H9 (cell line): ENCODE results near the gene KRTAP12-3. TPM values are rescaled to one million over a fixed set of nuclear protein-coding genes. Genes with fewer than 3 reads are reported as not detected.

Source experiments
- DNase-seq: peaks from one replicate; pipeline ENCODE4 v3.0.0-alpha.2; 2017
- H2AFZ ChIP-seq: one replicate; pipeline ENCODE4 v1.6.1; 2013; ENCODE audit warnings: mild to moderate bottlenecking, low read length, control low read depth, moderate library complexity
- H2AK5ac ChIP-seq: 2 replicates; pipeline ENCODE4 v1.6.1; 2013; ENCODE audit warnings: low read length, control low read depth, mixed read lengths; ENCODE audit not compliant: insufficient read length
- H2BK120ac ChIP-seq: one replicate; pipeline ENCODE4 v1.6.1; 2013; ENCODE audit warnings: low read depth, mild to moderate bottlenecking, low read length, control low read depth, inconsistent platforms; ENCODE audit not compliant: poor library complexity, severe bottlenecking
- H2BK12ac ChIP-seq: 2 replicates; pipeline ENCODE4 v1.6.1; 2013; ENCODE audit warnings: low read length, control low read depth, mixed read lengths, low read depth; ENCODE audit not compliant: insufficient read length
- H2BK15ac ChIP-seq: 2 replicates; pipeline ENCODE4 v1.6.1; 2013; ENCODE audit warnings: low read depth, low read length, control low read depth
- H2BK20ac ChIP-seq: one replicate; pipeline ENCODE4 v1.6.1; 2013; ENCODE audit warnings: low read depth, mild to moderate bottlenecking, low read length, control low read depth, inconsistent platforms; ENCODE audit not compliant: poor library complexity, severe bottlenecking
- H2BK5ac ChIP-seq: 2 replicates; pipeline ENCODE4 v1.6.1; 2013; ENCODE audit warnings: low read length, control low read depth, mixed read lengths; ENCODE audit not compliant: insufficient read length
- H3K14ac ChIP-seq: 2 replicates; pipeline ENCODE4 v1.6.1; 2013; ENCODE audit warnings: low read length, control low read depth; ENCODE audit not compliant: insufficient read depth
- H3K18ac ChIP-seq: 2 replicates; pipeline ENCODE4 v1.6.1; 2013; ENCODE audit warnings: low read depth, mild to moderate bottlenecking, mixed read lengths, low read length, control low read depth; ENCODE audit not compliant: insufficient read length
- H3K23ac ChIP-seq: 2 replicates; pipeline ENCODE4 v1.6.1; 2013; ENCODE audit warnings: low read length, control low read depth, mixed read lengths, low read depth; ENCODE audit not compliant: insufficient read length
- H3K23me2 ChIP-seq: 2 replicates; pipeline ENCODE4 v1.6.1; 2013; ENCODE audit warnings: low read depth, mild to moderate bottlenecking, mixed read lengths, low read length, control low read depth; ENCODE audit not compliant: insufficient read length, poor library complexity, severe bottlenecking
- H3K27ac ChIP-seq: 2 replicates; pipeline ENCODE4 v1.5.1; 2013; ENCODE audit warnings: low read length, control low read depth, mixed read lengths, low read depth; ENCODE audit not compliant: insufficient read length
- H3K27me3 ChIP-seq: 2 replicates; pipeline ENCODE4 v1.6.1; 2013; ENCODE audit warnings: low read length, control low read depth, inconsistent platforms; ENCODE audit not compliant: insufficient read depth
- H3K4ac ChIP-seq: 2 replicates; pipeline ENCODE4 v1.6.1; 2013; ENCODE audit warnings: low read depth, mild to moderate bottlenecking, control low read depth, inconsistent platforms, low read length, moderate library complexity
- H3K4me1 ChIP-seq: 2 replicates; pipeline ENCODE4 v1.6.1; 2013; ENCODE audit warnings: low read length, control low read depth, inconsistent platforms; ENCODE audit not compliant: insufficient read depth
- H3K4me2 ChIP-seq: 2 replicates; pipeline ENCODE4 v1.6.1; 2013; ENCODE audit warnings: low read length, control low read depth, mixed read lengths; ENCODE audit not compliant: insufficient read length, insufficient read depth
- H3K56ac ChIP-seq: 2 replicates; pipeline ENCODE4 v1.6.1; 2013; ENCODE audit warnings: low read depth, mild to moderate bottlenecking, mixed read lengths, low read length, control low read depth; ENCODE audit not compliant: insufficient read length
- H3K79me1 ChIP-seq: 2 replicates; pipeline ENCODE4 v1.6.1; 2013; ENCODE audit warnings: low read depth, mild to moderate bottlenecking, moderate library complexity, low read length, control low read depth, inconsistent platforms; ENCODE audit not compliant: insufficient read depth, poor library complexity, severe bottlenecking
- H3K79me2 ChIP-seq: 2 replicates; pipeline ENCODE4 v1.6.1; 2013; ENCODE audit warnings: low read length, control low read depth, inconsistent platforms; ENCODE audit not compliant: insufficient read depth
- H3K9ac ChIP-seq: 2 replicates; pipeline ENCODE4 v1.6.1; 2013; ENCODE audit warnings: low read length, control low read depth, mixed read lengths; ENCODE audit not compliant: insufficient read length; ENCODE audit errors: extremely low read depth
- H3K9me3 ChIP-seq: one replicate; pipeline ENCODE4 v1.6.1; 2013; ENCODE audit warnings: low read depth, low read length, inconsistent platforms; ENCODE audit not compliant: control insufficient read depth
- H3T11ph ChIP-seq: one replicate; pipeline ENCODE4 v1.6.1; 2013; ENCODE audit warnings: mild to moderate bottlenecking, low read length, control low read depth, inconsistent platforms
- H4K20me1 ChIP-seq: one replicate; pipeline ENCODE4 v1.6.1; 2013; ENCODE audit not compliant: control insufficient read depth, insufficient read length, insufficient read depth
- H4K5ac ChIP-seq: 2 replicates; pipeline ENCODE4 v1.6.1; 2013; ENCODE audit warnings: low read depth, mild to moderate bottlenecking, mixed read lengths, low read length, control low read depth; ENCODE audit not compliant: insufficient read length
- H4K8ac ChIP-seq: replicated peaks from 2 replicates; pipeline ENCODE4 v1.6.1; 2013; ENCODE audit warnings: low read length, control low read depth, mixed read lengths, low read depth; ENCODE audit not compliant: insufficient read length
- H4K91ac ChIP-seq: 2 replicates; pipeline ENCODE4 v1.6.1; 2013; ENCODE audit warnings: low read depth, mild to moderate bottlenecking, moderate library complexity, mixed read lengths, low read length, control low read depth; ENCODE audit not compliant: insufficient read length
- H3K27ac Mint-ChIP-seq, 3 experiments: 2 replicates in 2 of 3; 3 replicates in 1 of 3; pipeline ENCODE4 v1.8.0; 2020 to 2021; ENCODE audit warnings: mixed read lengths in 3 of 3, mild to moderate bottlenecking in 1 of 3, moderate library complexity in 1 of 3
- H3K27me3 Mint-ChIP-seq: 2 replicates; pipeline ENCODE4 v1.8.0; 2021; ENCODE audit warnings: low read depth, mild to moderate bottlenecking, moderate library complexity, mixed read lengths
- H3K36me3 Mint-ChIP-seq, 3 experiments: 2 replicates in 2 of 3; 3 replicates in 1 of 3; pipeline ENCODE4 v1.8.0; 2020 to 2021; ENCODE audit warnings: low read depth in 3 of 3, mixed read lengths in 3 of 3; ENCODE audit not compliant: insufficient read depth in 1 of 3
- H3K4me1 Mint-ChIP-seq, 2 experiments: 2 replicates each; pipeline ENCODE4 v1.8.0; 2020; ENCODE audit warnings: mixed read lengths in 2 of 2
- H3K4me3 Mint-ChIP-seq, 2 experiments: 2 replicates in 1 of 2; 3 replicates in 1 of 2; pipeline ENCODE4 v1.8.0; 2020 to 2021; ENCODE audit warnings: mild to moderate bottlenecking in 2 of 2, mixed read lengths in 2 of 2, moderate library complexity in 1 of 2
- H3K9me3 Mint-ChIP-seq, 2 experiments: 2 replicates in 1 of 2; 3 replicates in 1 of 2; pipeline ENCODE4 v1.8.0; 2020; ENCODE audit warnings: mild to moderate bottlenecking in 2 of 2, mixed read lengths in 2 of 2, moderate library complexity in 1 of 2
- CTCF ChIP-seq: fragments of 200-600 bp; sonication (generic); conservative IDR thresholded peaks from 3 replicates; pipeline ENCODE4 v1.8.0; 2021; ENCODE audit warnings: antibody characterized with exemption, mild to moderate bottlenecking
- WGBS: extraction: QIAGEN DNeasy Blood & Tissue Kit; methylation state at CpG from one replicate; pipeline ENCODE4 v1.1.7; 2013; ENCODE audit warnings: missing lambda C conversion rate, low lambda C conversion rate, mixed read lengths; ENCODE audit not compliant: insufficient read length; ENCODE audit errors: extremely low coverage; 5-methylcytosine and 5-hydroxymethylcytosine counted together
- total RNA-seq: library from RNA; stranded (reverse); gene quantifications from 2 replicates; pipeline ENCODE4 v1.2.1, GENCODE V29; 2021

Gene KRTAP12-3
- total RNA-seq, 1 experiment from 2014 or later, result not detected

GRCh38 chr21:44701023-44701400 lies 43.3 kb downstream of the KRTAP12-3 start:
- Mint-ChIP-seq H3K27ac (no peak overlapping the region), H3K4me3 (no peak overlapping the region; a peak in 1 of 5 replicates), H3K36me3 (no peaks in the 10 kb centered on the region; a peak in 1 of 7 replicates), H3K27me3 (peaks cover 19% of the 10 kb centered on the region), H3K4me1 (peaks cover 78 to 84% of the 10 kb centered on the region in 2 experiments), H3K9me3 (no peaks in the 10 kb centered on the region; a peak in 1 of 5 replicates)
- H2BK20ac ChIP-seq, result no peak overlapping the region
- H3K23ac ChIP-seq, result no peak overlapping the region
- H4K8ac ChIP-seq, result no peak overlapping the region
- H3K4me1 ChIP-seq, result peaks cover 13% of the 10 kb centered on the region; the same call in 1 of the 2 replicates
- H4K20me1 ChIP-seq, result no peaks in the 10 kb centered on the region
- H3K27ac ChIP-seq, result no peak overlapping the region
- no peaks in the 10 kb centered on the region for H3K27me3 ChIP-seq
- no peak overlapping the region for H2AK5ac ChIP-seq
- WGBS, result no CpG with 5 or more reads among the region's 14 CpGs
- no peaks in the 10 kb centered on the region for H3K23me2 ChIP-seq
- H3T11ph ChIP-seq, result no peak overlapping the region
- no peak for TF ChIP-seq CTCF
- no peak overlapping the region for H3K18ac ChIP-seq
- H2AFZ ChIP-seq, result no peak overlapping the region
- no peak overlapping the region for H4K5ac ChIP-seq
- H3K4ac ChIP-seq, result no peak overlapping the region
- no peak overlapping the region for H2BK12ac ChIP-seq
- no peak overlapping the region for H4K91ac ChIP-seq
- no peak overlapping the region for H3K4me2 ChIP-seq
- H3K79me1 ChIP-seq, result no peaks in the 10 kb centered on the region
- H2BK5ac ChIP-seq, result no peak overlapping the region
- H3K9me3 ChIP-seq, result no peaks in the 10 kb centered on the region
- H3K9ac ChIP-seq, result no peak overlapping the region
- H3K56ac ChIP-seq, result no peak overlapping the region
- H3K14ac ChIP-seq, result no peak overlapping the region
- H2BK120ac ChIP-seq, result no peak overlapping the region
- H3K79me2 ChIP-seq, result no peaks in the 10 kb centered on the region
- H2BK15ac ChIP-seq, result no peak overlapping the region
- no peak for DNase-seq
